ENCODE results near the gene ACSL6. TPM values are rescaled to one million over a fixed set of nuclear protein-coding genes. Genes with fewer than 3 reads are reported as not detected.

The ACSL6 gene
- total and polyA plus RNA-seq, 2 donors (not counting 1 experiment from before 2014, with no cell fraction given), result 0.02 to 0.33 TPM

DNA sequence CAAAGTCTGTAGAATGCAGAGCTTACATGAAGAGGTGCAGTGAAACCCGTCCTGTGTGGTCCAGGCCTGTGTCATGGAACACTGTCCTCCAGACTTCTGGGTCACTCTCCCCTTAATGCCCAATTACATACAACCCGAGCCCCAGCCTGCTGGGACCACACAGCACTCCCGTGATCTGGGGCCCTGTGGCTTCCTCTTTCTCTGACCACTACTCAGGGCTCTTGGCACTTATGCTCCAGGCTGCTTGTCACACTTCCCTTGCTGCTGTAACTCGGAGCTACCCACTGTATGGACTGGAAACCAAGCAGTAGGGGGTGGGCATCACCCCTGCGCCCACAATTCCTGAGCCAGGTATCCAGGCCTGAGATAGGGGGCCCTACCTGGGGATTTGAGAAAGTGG is 38.7 kb upstream of the ACSL6 start:
- Histone ChIP-seq H4K20me1 (ENCODE audit: control insufficient read depth, extremely low read depth, insufficient read depth, low read length) (no peaks in the 10 kb centered on the region), H3K9me3 (ENCODE audit: control insufficient read depth, insufficient read depth, low read depth, low read length) (no peaks in the 10 kb centered on the region), H3K79me2 (ENCODE audit: control insufficient read depth, insufficient read depth, low read length) (no peaks in the 10 kb centered on the region), H3K36me3 (ENCODE audit: control insufficient read depth, insufficient read depth, low read length) (no peaks in the 10 kb centered on the region), H3K4me2 (ENCODE audit: extremely low read depth, insufficient read depth, low read length) (no peak overlapping the region), H3K4me3 (replicated peaks in 1 of 4; ENCODE audit: control extremely low read depth in 1 of 4, insufficient read depth in 1 of 4, low read depth in 3 of 4, low read length in 4 of 4) (no peak overlapping the region), H3K9ac (ENCODE audit: insufficient read depth, low read length) (no peak overlapping the region), H3K27ac (ENCODE audit: insufficient read depth, low read length) (no peak overlapping the region), H3K4me1 (ENCODE audit: control insufficient read depth, extremely low read depth, insufficient read depth, low read length) (no peaks in the 10 kb centered on the region), H2AFZ (ENCODE audit: low read length) (no peak overlapping the region), H3K27me3 (ENCODE audit: control insufficient read depth, insufficient read depth, low read length) (peaks cover 12% of the 10 kb centered on the region)
- TF ChIP-seq EZH2 (IDR thresholded peaks at IDR 0.05; ENCODE audit: low read length, missing control alignments), result no peak
- TF ChIP-seq, protein P1, sequence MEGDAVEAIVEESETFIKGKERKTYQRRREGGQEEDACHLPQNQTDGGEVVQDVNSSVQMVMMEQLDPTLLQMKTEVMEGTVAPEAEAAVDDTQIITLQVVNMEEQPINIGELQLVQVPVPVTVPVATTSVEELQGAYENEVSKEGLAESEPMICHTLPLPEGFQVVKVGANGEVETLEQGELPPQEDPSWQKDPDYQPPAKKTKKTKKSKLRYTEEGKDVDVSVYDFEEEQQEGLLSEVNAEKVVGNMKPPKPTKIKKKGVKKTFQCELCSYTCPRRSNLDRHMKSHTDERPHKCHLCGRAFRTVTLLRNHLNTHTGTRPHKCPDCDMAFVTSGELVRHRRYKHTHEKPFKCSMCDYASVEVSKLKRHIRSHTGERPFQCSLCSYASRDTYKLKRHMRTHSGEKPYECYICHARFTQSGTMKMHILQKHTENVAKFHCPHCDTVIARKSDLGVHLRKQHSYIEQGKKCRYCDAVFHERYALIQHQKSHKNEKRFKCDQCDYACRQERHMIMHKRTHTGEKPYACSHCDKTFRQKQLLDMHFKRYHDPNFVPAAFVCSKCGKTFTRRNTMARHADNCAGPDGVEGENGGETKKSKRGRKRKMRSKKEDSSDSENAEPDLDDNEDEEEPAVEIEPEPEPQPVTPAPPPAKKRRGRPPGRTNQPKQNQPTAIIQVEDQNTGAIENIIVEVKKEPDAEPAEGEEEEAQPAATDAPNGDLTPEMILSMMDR (conservative IDR thresholded peaks at IDR 0.05 in 1 of 2, IDR thresholded peaks at IDR 0.05 in 1 of 2; ENCODE audit: low read depth in 1 of 2, low read length in 2 of 2), result no peak
- DNase-seq (ENCODE audit: low read depth in 2 of 2), result no peak

DNA sequence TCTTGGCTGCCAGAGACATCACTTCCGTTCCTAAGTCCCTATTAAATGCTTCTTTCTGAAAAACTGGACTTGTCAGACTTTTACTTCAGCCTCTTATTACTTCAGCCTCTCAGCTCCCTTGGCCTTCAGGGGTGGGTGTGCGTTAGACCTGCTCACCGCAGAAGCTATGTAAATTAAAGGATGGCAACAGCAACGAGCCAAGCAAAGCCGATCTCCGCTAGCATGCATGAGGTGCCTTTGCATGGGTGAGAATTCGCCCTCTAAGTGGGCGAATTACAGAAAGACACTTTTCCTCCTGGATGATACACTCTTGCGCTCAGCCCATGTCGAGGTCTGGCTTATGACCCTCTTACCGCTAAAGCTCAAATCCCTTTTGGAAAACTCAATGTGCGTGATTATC is 38.1 kb upstream of the ACSL6 start:
- H3K4me3 ChIP-seq (replicated peaks in 1 of 4; ENCODE audit: control extremely low read depth in 1 of 4, insufficient read depth in 1 of 4, low read depth in 3 of 4, low read length in 4 of 4), result no peak overlapping the region
- no peak overlapping the region for H3K27ac ChIP-seq (ENCODE audit: insufficient read depth, low read length)
- no peak overlapping the region for H2AFZ ChIP-seq (ENCODE audit: low read length)
- H3K9ac ChIP-seq (ENCODE audit: insufficient read depth, low read length), result no peak overlapping the region
- no peaks in the 10 kb centered on the region for H3K36me3 ChIP-seq (ENCODE audit: control insufficient read depth, insufficient read depth, low read length)
- no peak overlapping the region for H3K4me2 ChIP-seq (ENCODE audit: extremely low read depth, insufficient read depth, low read length)
- DNase-seq (ENCODE audit: low read depth in 2 of 2), result no peak
- peaks cover 12% of the 10 kb centered on the region for H3K27me3 ChIP-seq (ENCODE audit: control insufficient read depth, insufficient read depth, low read length)
- no peaks in the 10 kb centered on the region for H4K20me1 ChIP-seq (ENCODE audit: control insufficient read depth, extremely low read depth, insufficient read depth, low read length)
- no peaks in the 10 kb centered on the region for H3K4me1 ChIP-seq (ENCODE audit: control insufficient read depth, extremely low read depth, insufficient read depth, low read length)
- no peaks in the 10 kb centered on the region for H3K9me3 ChIP-seq (ENCODE audit: control insufficient read depth, insufficient read depth, low read depth, low read length)
- TF ChIP-seq, protein P1 (conservative IDR thresholded peaks at IDR 0.05 in 1 of 2, IDR thresholded peaks at IDR 0.05 in 1 of 2; ENCODE audit: low read depth in 1 of 2, low read length in 2 of 2), result no peak
- TF ChIP-seq EZH2 (IDR thresholded peaks at IDR 0.05; ENCODE audit: low read length, missing control alignments), result no peak
- no peaks in the 10 kb centered on the region for H3K79me2 ChIP-seq (ENCODE audit: control insufficient read depth, insufficient read depth, low read length)

GRCh38 chr5:132049093-132049492 is 37.6 kb upstream of the ACSL6 start:
- DNase-seq (ENCODE audit: low read depth in 2 of 2), result no peak
- H3K79me2 ChIP-seq (ENCODE audit: control insufficient read depth, insufficient read depth, low read length), result no peaks in the 10 kb centered on the region
- H2AFZ ChIP-seq (ENCODE audit: low read length), result no peak overlapping the region
- TF ChIP-seq EZH2 (IDR thresholded peaks at IDR 0.05; ENCODE audit: low read length, missing control alignments), result no peak
- TF ChIP-seq, protein P1 (conservative IDR thresholded peaks at IDR 0.05 in 1 of 2, IDR thresholded peaks at IDR 0.05 in 1 of 2; ENCODE audit: low read depth in 1 of 2, low read length in 2 of 2), result no peak
- no peaks in the 10 kb centered on the region for H3K9me3 ChIP-seq (ENCODE audit: control insufficient read depth, insufficient read depth, low read depth, low read length)
- peaks cover 12% of the 10 kb centered on the region for H3K27me3 ChIP-seq (ENCODE audit: control insufficient read depth, insufficient read depth, low read length)
- no peak overlapping the region for H3K4me2 ChIP-seq (ENCODE audit: extremely low read depth, insufficient read depth, low read length)
- H3K4me3 ChIP-seq (replicated peaks in 1 of 4; ENCODE audit: control extremely low read depth in 1 of 4, insufficient read depth in 1 of 4, low read depth in 3 of 4, low read length in 4 of 4), result no peak overlapping the region
- no peaks in the 10 kb centered on the region for H4K20me1 ChIP-seq (ENCODE audit: control insufficient read depth, extremely low read depth, insufficient read depth, low read length)
- no peak overlapping the region for H3K27ac ChIP-seq (ENCODE audit: insufficient read depth, low read length)
- H3K36me3 ChIP-seq (ENCODE audit: control insufficient read depth, insufficient read depth, low read length), result no peaks in the 10 kb centered on the region
- no peak overlapping the region for H3K9ac ChIP-seq (ENCODE audit: insufficient read depth, low read length)
- no peaks in the 10 kb centered on the region for H3K4me1 ChIP-seq (ENCODE audit: control insufficient read depth, extremely low read depth, insufficient read depth, low read length)
